ENCODE results near the gene ZBP1.

The ZBP1 gene

DNA sequence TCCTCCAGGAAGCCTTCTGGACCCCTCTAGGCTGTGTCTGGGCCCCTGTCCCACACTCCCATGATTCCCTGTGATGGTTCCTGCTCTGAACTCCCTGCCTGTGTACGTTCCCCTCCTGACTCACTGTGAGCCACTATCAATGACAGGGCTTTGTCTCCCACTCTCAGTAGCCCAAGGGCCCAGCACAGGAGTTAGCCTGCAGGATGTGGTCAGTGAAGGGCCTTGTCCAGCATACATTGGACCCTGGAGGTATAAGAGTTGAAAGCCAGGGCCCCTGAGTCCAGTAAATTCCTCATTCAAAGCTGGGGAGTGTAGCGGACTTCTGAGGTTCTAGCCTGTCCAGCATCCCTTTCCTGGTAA is 19.0 kb downstream of the ZBP1 start:
- no peak for DNase-seq (ENCODE audit: low read depth in 1 of 2, low spot score in 1 of 2)

DNA sequence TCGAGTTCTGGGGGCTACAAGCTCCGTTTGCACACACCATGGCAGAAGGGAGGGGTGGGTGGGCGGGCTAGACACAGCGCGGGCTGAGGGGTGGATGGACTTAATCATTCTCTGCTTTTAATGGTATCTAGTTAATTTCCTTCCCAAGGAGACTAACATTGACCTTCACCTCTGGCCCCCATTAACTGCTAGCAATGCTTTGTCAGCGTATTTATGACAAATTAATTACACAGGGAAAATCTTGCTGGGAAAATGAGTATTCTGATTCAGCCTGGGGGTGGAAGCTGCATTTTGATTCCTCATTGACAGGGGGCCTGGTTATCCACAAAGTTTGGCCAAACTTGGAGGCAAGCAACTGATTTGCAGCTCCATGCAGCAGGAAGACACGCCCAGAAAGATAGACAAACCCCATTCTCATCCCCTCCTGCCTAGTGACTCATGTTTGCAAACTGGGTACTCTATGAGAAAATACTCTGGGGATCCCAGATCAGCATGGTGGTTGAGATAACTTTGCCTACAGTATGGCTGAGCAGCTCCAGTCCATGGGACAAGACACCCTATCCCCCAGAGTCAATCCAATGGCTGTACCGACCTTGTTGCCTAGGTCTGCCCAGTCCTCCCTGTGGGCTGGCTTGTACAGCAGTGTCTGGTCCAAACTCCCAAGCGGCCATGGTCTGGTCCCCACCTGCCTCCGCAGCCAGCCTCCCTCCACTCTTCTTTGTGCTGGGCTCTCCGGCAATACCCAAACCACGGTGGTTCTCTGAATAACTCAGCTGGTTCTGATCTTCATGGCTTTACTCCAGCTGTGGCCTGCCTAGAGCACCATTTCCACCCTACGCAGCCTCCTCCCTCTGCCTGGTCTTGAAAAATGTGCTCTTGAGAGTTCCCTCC is 19.7 kb downstream of the ZBP1 start:
- DNase-seq (ENCODE audit: low read depth in 1 of 2, low spot score in 1 of 2), result no peak

DNA sequence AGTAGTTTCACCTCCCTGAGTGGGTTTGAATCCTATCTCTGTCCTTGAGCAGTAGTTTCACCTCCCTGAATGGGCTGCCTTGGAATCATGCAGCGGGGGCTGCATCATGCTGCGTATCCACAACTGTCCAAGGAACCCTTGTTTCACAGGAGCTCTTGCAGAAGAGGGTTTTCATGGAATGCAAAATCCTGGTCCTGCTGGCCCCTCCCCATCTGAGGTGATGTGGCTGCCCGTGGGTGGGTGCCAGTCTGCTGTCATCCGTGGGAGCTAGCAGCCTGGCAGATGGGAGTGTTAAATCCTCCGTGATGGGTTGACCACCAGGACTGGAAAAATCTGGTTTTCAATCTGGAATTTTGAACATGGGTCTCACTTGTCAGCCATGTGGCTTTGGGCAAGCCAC is 21.7 kb downstream of the ZBP1 start:
- DNase-seq (ENCODE audit: low read depth in 1 of 2, low spot score in 1 of 2), result no peak

DNA sequence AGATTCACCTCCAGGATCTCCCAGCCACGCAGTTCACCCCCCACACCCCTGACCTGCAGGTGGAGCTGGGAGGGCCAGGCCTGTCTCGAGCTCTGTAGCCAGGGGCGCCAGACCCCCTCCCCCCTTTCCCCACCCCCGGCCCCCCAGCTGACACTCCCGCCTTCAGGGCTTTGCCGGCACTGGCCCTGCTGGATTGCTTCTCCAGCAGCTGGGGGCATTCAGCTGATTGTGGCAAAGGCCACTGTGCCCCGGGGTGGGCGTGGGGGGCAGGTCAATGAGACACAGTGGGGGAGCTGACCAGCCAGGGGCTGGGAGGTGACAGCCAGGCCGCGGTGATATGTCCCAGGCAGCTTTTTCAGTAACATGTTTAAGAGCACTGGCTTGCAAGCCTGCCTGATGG is 22.2 kb downstream of the ZBP1 start:
- DNase-seq (ENCODE audit: low read depth in 1 of 2, low spot score in 1 of 2), result no peak

DNA sequence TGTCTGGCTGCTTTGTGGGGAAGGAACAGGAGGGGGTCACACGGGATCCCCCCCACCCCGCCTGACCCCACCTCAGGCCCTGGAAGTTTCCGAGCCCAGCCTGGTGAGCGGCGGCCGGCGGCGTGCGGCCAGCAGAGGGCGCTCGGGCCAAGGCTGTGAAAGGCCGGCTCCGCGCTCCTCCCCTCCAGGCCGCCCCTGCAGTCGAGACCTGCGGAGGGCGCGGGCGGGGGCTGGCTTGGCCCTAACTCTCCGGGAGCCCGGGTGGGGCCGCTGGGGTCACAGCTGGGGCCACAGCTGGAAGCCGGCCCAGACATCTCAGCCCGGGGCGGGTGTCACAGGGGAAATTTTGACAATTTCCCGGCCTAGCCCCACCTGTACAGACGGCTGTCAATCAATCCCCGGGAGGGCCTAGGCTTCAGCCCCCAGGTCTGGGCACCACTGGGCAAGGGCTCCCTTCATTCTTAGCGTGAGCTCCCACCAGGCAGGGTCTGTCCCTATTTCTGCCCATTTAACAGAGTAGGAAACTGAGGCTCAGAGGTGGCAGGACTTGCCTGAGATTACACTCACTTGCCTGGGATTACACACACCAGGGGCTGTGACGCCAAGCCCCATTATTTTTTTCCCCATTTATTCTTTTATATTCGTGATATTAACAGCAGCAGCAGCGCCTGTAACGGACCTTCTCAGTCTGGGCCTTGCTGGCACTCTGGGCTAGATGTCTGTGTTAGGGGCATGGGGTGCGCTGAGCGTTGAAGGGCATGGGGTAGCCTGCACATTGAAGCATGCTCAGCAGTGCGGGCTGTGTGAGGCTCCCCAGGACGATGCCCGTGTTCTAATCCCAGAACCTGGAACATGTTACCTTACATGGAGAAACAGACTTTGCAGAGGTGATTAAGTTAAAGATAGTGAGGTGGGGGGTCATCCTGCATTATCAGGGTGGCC is 23.0 kb downstream of the ZBP1 start:
- peak; percentile 56 to 63 for DNase-seq (ENCODE audit: low read depth in 1 of 2, low spot score in 1 of 2)

DNA sequence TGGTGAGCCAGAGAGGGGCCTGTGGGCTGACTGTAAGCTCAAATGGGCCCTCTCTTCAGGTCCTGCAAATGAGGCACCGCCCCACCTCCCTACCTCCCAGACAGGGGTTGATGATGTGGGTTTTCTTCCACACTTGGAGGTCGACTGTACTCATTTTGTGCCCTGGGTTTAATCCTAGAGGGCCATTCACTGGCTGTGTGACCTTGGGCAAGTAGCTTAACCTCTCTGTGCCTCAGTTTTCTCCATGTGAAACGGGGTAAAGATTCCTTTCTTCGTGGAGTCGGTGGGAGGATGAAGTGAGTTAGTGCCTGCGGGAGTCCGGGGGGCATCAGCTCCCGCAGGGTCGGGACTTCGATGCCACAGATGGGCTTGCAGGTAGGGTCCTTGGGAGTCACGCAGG is 23.9 kb downstream of the ZBP1 start:
- DNase-seq (ENCODE audit: low read depth in 1 of 2, low spot score in 1 of 2), result no peak

DNA sequence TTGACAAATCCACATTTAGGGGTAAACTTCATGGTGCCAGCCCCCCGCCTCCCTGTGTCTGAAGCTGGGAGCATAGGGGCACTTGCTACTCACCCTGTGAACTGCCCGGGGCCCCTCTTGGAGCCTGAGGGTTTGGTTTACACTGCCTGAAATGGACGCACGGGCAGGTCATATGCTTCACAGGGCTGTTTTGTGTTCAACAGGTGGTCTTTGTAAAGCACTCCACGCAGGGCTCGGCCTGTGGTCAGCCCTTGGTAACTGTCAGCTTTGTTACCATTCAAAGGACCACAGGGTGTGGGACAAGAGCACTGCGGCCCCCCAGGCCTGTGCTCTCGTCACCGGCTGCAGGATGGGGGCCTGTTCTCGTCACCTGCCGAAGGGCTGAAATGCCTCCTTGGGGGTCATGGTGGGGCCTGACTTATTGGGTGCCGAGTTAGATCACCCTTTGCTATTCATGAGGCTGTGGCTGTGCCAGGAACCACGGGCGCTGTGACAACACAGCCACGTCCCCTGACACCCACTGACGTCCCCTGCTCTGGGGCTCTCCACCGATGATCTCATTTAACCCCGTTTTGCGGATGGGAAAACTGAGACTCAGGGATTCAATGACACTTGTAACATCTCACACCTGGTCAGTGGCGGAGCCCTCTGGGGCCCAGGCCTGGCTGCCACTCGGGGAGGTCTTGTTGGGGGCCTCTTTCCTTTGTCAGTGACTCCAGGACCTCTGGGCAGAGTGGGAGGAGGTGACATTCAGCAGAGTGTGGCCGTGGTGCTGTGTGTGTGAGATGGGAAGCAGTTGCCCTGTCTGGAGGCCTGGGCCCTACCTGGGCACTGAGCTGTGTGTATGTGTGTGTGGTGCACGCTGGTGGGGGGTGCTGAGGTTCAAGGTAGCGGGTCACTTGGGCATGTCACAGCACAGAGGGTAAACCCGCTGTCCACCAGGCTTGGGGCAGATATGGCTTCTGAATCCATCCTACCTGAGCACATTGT is 24.9 kb downstream of the ZBP1 start:
- DNase-seq (ENCODE audit: low read depth in 1 of 2, low spot score in 1 of 2), result no peak

DNA sequence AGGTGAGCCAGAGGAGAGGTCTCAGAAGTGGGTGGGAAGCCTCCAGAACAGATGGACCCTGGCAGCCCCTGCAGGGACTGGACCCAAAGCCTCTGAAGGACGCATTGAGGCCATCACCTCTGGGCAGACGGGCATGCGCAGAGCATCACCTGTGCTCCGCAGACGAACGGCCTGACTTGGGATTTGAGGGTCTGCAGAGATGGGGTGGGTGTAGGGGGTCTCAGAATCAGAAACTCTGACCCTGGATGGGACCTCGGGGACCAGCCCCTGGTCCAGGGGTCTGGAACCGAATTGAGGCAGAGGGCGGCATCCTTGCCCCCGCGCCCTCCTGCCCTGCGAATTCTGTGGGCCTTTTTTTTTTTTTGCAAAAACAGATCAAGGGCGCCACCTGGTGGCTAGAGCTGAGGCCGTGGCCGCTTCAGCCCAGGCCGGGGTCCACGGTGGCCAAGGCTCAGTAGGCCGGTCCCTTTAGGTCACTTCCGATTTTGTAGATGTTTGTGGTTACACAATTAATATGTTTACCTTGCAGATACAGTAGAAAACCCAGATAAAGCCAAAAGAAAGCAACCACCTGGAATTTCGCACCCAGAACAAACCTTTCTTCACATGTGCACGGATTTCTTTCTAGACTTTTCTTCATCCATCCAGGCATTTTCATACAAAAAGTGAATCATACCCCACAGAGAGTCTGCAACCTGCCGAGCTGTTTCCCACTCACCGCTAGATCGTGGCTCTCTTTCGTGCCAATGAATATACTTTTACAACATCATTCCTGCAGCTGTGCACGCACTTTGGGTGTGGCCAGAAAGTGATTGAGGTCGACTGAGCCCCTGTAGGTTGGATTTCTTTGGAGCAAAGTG is 25.9 kb downstream of the ZBP1 start:
- peak; percentile 26 to 28 for DNase-seq (ENCODE audit: low read depth in 1 of 2, low spot score in 1 of 2)

DNA sequence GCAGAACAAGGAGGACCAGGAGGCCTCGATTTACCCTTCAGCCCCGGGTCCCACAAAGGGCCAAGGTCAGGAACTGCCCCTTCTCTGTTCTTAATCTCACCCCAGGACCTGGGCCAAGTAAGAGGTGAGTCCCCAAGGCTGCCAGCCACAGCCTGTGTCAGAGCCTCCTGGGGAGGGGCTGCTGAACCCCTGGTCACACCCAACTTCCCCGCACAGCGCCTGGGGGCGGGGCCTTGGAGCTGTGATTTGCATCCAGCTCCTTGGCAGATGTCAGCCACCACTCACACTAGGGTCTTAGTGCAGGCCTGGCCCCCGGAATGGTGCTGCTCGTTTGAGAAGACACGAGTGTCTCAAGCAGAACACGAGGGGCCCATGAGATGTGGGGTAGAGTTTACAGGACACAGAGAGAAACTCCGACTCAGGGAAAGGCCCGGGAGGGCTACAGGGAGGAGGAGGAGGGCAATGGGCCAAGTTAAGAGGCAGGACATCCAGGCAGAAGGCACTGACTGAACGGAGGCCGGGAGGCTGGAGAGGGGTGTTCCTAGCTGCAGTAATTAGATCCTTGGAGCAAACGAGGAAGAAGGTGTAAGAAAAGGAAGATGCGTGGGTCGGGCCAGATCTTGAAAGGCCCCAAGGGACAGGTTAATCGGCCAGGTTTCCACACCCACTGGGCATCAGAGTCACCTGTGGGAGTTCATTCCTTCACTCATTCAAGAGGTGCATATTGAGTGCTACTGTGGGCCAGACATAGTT is 26.9 kb downstream of the ZBP1 start:
- DNase-seq (ENCODE audit: low read depth in 1 of 2, low spot score in 1 of 2), result no peak

DNA sequence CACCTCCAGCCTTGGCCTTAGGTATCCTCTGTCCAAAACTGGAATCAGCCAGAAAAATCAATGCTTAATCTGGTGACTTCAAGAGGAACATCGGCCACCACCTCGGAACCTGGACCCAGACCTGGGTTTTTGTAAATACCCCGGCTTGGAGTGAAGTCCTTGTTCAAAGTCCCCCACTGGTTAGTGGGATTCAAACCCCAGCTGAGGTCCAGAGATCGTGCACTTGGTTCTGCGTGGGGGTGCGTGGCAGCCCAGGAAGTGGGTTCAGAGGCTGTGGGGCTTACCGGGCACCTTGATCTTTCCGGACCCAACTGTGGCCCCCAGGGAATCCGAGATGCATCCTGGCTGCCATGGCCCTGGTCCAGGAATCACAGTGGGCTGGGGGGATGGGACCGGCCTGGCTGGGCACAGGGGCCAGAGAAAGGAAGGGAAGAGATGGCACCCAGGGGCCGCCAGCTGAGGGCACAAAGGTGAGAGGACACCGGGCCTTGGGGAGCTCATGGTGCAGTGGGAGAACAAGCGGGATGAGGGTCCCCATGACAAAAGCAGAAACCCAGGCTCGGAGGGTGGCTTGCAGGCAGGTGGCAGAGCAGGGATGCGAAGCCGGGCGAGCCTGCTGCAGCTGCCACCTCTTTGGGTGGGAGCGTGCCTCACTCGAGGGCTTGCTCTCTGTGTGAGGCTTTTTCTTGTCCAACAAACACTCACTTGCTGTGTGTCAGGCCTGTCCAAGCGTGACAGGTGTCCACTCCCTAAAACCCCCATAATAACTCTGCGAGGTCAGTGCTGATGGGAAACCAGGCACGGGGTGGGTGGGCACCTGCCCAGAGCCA is 27.7 kb downstream of the ZBP1 start:
- no peak for DNase-seq (ENCODE audit: low read depth in 1 of 2, low spot score in 1 of 2)

DNA sequence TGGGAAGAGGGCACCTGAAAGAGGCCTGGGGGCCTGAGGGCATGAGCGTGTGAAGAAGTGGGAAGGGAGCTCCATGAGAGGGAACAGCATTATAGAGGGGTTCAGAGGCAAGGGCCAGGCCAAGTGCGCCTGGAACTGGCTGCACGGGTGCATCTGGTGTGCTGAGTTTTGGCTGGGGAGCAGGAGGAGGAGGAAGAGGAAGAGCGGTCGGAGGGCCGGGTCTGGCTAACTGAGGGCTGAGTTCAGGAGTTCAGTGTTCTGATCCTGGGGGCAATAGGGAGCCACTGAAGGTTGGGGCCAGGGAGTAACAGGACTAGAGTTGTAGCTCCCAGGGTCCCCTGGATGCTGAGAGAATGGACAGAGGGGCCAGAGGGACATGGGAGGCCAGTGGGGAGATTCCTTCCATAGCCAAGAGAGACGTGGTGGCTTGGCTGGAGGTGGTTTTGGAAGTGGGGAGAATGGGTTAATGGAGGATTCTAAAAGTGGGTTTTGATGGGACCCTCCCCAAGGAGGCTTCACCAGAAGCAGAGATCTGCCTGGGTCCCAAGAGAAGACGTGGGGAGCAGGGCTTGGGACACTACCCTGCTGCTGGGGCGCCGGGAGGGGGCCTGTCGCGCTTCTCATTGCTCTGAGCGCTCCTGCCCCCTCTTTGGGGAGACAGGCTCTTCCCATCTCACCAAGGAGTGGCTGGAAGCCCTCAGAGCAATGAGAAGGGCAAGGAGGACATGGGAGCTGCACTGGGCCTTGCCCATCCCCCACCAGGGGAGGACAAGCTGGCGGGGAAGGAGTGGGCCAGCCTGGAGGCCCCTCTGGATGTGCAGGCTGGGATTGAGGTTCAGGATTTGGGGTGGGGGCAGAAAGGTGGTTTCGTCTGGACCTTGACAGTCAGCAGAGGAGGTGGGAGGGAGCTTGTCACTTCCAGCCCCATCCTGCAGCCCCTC is 28.7 kb downstream of the ZBP1 start:
- DNase-seq (ENCODE audit: low read depth in 1 of 2, low spot score in 1 of 2), result no peak

DNA sequence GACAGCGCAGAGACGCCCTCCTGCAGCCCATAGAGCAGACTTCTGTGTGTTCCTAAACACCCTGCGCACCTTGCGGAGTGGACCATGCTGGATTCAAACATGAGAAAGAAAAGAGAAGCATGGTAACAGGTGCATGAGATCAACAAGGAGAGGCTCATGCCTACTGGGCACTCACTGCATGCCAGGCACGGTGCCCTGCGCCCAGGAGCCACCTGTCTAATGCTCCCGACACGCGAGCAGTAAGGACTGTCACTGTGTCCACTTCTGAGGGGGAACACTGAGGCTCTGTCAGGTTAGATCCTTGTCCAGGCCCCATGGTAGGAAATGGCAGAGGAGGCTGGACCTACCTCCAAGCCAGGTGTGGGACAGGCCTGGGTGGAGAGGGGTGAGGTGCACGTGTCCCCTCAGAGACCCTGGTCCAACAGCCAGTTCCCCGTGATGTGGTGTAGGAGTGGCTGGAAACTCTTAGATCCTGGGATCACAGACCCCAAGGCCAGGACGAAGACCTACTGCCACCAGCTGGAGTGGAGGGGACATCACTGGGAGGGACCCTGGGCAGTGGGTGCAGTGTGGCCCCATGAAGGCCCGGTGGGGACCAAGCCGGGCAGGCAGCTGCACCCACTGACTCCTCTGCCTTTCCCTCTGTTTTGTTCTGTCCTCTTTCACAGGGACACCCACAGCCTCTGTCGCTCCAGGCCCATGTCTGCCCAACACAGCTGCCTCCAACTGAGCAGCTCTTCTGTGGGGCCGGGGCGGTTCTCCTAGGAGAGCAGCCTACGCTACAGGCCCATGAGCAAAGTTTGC is 29.5 kb downstream of the ZBP1 start:
- no peak for DNase-seq (ENCODE audit: low read depth in 1 of 2, low spot score in 1 of 2)

DNA sequence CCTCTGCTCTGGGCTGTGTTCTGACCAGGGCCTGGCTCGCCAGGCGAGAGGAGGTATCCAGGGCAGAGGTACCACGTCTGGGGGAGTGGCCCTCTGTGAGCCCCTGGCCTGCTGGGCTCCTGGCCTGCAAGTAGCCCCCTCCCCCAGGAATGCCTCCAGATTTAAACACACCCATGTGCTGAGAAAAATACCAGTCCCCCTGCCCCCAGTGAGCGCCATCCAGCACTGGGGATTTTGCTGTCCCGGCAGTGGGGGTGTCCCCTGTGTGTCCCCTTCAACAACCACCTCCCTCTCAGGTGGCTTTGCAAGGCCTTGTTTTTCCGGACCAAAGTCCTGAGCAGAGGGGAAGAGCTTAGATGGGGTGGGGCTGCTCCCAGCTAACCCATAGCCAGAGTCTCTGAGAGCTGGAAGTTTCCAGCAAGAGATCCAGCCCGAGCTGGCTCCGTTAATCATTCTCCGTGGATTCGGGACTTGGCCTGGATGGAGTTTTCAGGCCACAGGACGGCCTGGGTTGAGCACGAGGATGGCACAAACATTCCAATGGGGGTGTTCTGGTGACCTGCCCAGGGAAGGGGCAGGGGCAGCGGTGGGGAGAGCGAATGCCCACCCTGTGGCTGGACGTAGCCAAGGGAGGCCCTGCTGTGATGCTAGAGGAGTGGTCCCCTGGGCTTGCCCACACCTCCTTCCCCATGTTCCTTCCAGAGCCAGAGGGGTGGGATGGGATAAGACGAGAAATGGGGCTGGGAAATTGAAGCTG is 30.3 kb downstream of the ZBP1 start:
- DNase-seq (ENCODE audit: low read depth in 1 of 2, low spot score in 1 of 2), result no peak

DNA sequence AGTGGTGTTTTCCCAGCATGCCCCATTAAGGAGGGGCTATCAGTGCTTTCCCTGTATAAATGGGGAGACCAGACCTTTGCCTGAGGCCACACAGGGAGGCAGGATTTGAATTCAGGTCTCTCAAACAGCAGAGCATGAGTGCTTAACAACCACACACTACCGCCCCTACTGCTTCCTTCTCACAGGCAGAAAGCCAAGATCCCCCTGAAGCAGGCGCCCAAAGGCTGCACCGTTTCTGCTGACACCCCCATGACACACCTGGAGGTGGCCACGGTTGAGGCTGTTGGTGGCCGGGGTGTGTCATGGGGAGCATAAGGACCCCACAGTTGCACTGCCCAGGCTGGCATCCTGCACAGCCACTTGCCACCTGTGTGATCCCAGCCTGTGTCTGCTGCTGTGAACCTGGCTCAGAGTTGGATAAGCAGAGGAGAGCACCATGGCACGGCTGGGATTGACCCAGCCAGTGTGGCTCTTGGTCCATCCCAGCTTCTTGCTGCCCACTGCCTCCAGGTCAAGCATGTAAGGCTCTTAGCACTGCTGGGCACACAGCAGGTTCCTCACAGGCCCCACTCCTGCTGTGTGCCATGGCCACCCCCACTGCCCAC is 31.0 kb downstream of the ZBP1 start:
- DNase-seq (ENCODE audit: low read depth in 1 of 2, low spot score in 1 of 2), result no peak

DNA sequence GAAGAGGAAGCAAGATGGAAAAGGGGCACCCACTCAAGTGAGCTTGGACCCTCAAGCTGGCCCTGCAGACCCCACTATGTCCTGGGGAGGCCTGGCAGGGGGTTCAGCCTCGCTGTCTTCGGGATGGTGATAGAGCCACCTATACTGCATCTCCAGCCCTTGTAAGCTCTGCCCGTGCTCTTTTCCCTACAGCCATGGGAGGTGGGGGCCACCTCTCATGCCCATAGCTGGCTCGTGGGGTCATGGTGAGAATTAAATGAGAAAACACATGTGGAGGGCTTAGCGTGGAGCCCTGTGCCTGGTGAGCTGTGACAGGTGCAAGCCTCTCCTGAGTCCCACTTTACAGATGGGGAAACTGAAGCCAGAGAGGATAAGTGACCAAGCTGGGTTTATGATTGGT is 31.6 kb downstream of the ZBP1 start:
- DNase-seq (ENCODE audit: low read depth in 1 of 2, low spot score in 1 of 2), result no peak

Measured in activated T-helper 1 cell treated with anti-CD3 and anti-CD28 coated beads, Interleukin-2, amount 50 U/mL, for 16 hours (primary cell).